Measurements from ENCODE around the gene APCDD1L. TPM values are rescaled to one million over a fixed set of nuclear protein-coding genes. Genes with fewer than 3 reads are reported as not detected.
"Not testable (repeated sequence)": the region's sequence is repeated elsewhere in the genome, so short reads cannot be mapped to it uniquely, and the experiment has no call there.

The APCDD1L gene
- total and polyA plus RNA-seq, 12 donors: 0.08 to 1.8 (median 1.1) TPM; not detected in 2

DNA sequence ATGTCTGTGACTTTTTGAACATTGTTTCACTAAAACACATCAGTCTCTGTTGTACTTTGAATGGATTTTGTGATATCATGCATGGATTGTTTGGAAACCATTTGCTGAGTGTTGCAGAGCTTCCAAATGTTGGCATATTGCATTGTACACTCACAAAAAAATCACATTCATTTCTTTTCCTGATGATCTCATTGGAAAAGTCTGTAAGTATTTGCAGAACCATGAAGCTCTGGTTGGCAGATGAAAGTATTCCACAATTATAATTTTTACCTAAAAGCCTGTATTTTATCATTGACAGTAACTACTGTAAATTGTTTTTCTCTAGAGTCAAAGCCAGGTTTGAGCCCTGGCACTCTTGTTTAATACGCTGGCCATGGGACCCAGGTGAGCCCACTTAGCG lies 84.1 kb downstream of the APCDD1L start:
- no peaks in the 10 kb centered on the region for H3K27me3 ChIP-seq
- WGBS, 2 donors: 93 to 99% methylated on average over 2 of the region's 2 CpGs
- H3K9me3 ChIP-seq: peaks cover 0 to 6% (median 0%) of the 10 kb centered on the region in 11 donors
- DNase-seq: no peak
- no peak overlapping the region for H3K4me3 ChIP-seq
- intact Hi-C loops (cut with DNase I): no loop called here
- H3K36me3 ChIP-seq: peaks cover 0 to 41% (median 0%) of the 10 kb centered on the region in 9 donors
- no peak overlapping the region for H3K27ac ChIP-seq
- no peak for ATAC-seq
- TF ChIP-seq, protein P1, sequence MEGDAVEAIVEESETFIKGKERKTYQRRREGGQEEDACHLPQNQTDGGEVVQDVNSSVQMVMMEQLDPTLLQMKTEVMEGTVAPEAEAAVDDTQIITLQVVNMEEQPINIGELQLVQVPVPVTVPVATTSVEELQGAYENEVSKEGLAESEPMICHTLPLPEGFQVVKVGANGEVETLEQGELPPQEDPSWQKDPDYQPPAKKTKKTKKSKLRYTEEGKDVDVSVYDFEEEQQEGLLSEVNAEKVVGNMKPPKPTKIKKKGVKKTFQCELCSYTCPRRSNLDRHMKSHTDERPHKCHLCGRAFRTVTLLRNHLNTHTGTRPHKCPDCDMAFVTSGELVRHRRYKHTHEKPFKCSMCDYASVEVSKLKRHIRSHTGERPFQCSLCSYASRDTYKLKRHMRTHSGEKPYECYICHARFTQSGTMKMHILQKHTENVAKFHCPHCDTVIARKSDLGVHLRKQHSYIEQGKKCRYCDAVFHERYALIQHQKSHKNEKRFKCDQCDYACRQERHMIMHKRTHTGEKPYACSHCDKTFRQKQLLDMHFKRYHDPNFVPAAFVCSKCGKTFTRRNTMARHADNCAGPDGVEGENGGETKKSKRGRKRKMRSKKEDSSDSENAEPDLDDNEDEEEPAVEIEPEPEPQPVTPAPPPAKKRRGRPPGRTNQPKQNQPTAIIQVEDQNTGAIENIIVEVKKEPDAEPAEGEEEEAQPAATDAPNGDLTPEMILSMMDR (IDR thresholded peaks at IDR 0.05): no peak
- H3K4me1 ChIP-seq: peaks cover 5 to 34% (median 28%) of the 10 kb centered on the region in 9 donors

DNA sequence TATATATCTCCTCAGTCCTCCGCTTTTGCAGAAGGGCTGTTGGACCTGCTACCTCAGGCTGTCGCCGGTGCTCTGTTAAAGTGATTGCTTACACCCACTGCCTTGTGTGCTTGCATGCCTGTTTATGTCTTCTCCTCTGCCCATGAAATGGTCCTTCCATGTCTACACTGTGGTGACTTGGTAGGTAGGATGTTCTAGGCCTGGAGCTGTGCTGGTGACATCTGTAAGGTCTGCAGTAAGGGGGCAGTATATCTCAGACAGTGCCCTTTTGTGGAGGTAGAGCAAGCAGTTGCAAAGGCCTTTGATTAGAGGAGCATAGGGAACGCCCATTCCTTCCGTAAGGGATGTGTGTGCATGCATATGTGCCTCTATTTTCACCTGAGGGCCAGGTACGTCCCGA lies 85.9 kb downstream of the APCDD1L start:
- DNase-seq: no peak
- no peak for ATAC-seq
- TF ChIP-seq, protein P1 (IDR thresholded peaks at IDR 0.05): no peak
- Histone ChIP-seq H3K27me3 (no peaks in the 10 kb centered on the region), H3K4me1 (peaks cover 5 to 34% (median 28%) of the 10 kb centered on the region in 9 donors), H3K4me3 (no peak overlapping the region), H3K36me3 (peaks cover 0 to 44% (median 0%) of the 10 kb centered on the region in 9 donors), H3K27ac (no peak overlapping the region), H3K9me3 (peaks cover 0 to 6% (median 0%) of the 10 kb centered on the region in 11 donors)
- intact Hi-C loops (cut with DNase I): no loop called here
- WGBS, 2 donors: 90 to 91% methylated on average over 7 of the region's 7 CpGs

DNA sequence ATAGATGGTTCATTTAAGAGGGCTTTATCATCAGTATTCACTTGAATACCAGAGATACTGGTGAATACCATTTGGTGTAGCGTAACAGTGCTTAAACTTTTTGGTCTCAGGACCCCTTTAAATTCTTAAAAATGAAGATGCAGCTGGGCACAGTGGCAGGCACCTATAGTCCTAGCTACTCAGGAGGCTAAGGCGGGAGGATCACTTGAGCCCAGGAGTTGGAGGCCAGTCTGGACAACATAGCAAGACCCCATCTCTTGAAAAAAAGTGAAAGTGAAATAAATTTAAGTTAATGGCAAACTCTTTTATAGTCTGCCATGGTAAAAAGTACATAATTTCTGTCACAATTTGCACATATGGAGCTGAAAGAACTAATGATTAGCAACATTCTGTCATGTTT lies 86.8 kb downstream of the APCDD1L start:
- TF ChIP-seq, protein P1 (IDR thresholded peaks at IDR 0.05): no peak
- no peaks in the 10 kb centered on the region for H3K27me3 ChIP-seq
- H3K9me3 ChIP-seq: peaks cover 0 to 6% (median 0%) of the 10 kb centered on the region in 11 donors
- H3K4me1 ChIP-seq: peaks cover 5 to 32% (median 22%) of the 10 kb centered on the region in 9 donors
- no peak overlapping the region for H3K27ac ChIP-seq
- peaks cover 0 to 53% (median 0%) of the 10 kb centered on the region in 9 donors for H3K36me3 ChIP-seq
- no peak for ATAC-seq
- 96 to 99% methylated on average over 2 of the region's 2 CpGs for WGBS, 2 donors
- DNase-seq: no peak
- intact Hi-C loops (cut with DNase I): no loop called here
- H3K4me3 ChIP-seq: no peak overlapping the region

DNA sequence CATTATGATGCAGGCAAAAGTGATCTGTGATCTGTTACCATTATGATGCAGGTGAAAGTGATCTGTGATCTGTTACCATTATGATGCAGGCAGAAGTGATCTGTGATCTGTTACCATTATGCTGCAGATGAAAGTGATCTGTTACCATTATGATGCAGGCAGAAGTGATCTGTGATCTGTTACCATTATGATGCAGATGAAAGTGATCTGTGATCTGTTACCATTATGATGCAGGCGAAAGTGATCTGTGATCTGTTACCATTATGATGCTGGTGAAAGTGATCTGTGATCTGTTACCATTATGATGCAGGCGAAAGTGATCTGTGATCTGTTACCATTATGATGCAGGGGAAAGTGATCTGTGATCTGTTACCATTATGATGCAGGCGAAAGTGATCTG lies 87.6 kb downstream of the APCDD1L start:
- H3K9me3 ChIP-seq; H3K4me3 ChIP-seq; intact Hi-C loops (cut with DNase I); ATAC-seq; H3K27me3 ChIP-seq; DNase-seq; H3K27ac ChIP-seq: not testable (repeated sequence)
- WGBS, 2 donors: 94 to 99% methylated on average over 3 of the region's 3 CpGs
- peaks cover 0 to 60% (median 0%) of the 10 kb centered on the region in 9 donors for H3K36me3 ChIP-seq
- peaks cover 4 to 25% (median 14%) of the 10 kb centered on the region in 9 donors for H3K4me1 ChIP-seq

DNA sequence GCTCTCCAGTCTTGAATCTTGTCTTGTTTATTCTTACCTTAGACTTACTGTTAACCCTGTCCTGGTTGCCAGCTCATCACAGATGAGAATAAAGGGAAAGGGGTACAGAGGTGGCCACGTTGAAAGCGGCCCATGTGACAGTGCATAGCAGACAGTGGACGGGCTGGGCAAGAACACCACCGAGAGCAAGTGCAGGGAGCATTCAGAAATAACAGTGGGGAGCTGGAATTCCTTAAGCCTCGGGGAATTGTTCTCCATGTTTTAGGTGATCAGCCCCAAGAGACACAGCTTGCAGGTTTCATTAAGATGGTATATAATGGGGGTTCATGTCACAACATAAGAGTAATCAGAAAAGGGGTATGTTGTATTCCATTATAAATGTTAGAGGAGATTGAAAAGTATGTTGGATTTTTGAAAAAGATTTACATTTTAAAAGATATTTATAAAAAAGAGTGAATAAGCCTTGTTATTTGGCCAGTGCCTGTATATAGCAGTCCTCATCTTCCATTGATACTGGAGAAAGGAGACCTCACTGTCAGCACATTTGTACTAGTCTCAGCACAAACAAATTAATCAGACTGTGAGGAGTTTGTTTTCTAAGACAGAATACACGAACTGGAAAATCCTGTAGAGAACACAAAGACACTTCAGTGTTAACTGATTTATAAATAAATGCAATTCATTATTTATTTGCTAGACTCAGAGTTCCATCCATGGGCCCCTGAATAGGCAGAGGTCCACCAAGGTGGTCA lies 90.8 kb downstream of the APCDD1L start:
- TF ChIP-seq, protein P1 (IDR thresholded peaks at IDR 0.05): no peak
- peaks cover 0 to 84% (median 6%) of the 10 kb centered on the region in 9 donors for H3K36me3 ChIP-seq
- no peak for DNase-seq
- H3K4me1 ChIP-seq: peaks cover 0 to 8% (median 0%) of the 10 kb centered on the region in 9 donors
- intact Hi-C loops (cut with DNase I): no loop called here
- peaks cover 0 to 6% (median 0%) of the 10 kb centered on the region in 11 donors for H3K9me3 ChIP-seq
- no peak overlapping the region for H3K27ac ChIP-seq
- H3K4me3 ChIP-seq: no peak overlapping the region
- WGBS, 2 donors: 84 to 87% methylated on average over 6 of the region's 6 CpGs
- no peak for ATAC-seq
- H3K27me3 ChIP-seq: no peaks in the 10 kb centered on the region

Data from heart right ventricle (tissue), 16 donors.